Glutamatergic neuron (in vitro differentiated cells): ENCODE data around the gene KIDINS220. TPM values are rescaled to one million over a fixed set of nuclear protein-coding genes. Genes with fewer than 3 reads are reported as not detected.

Source experiments
- DNase-seq: peaks from one replicate; pipeline ENCODE4 v3.0.0; 2022
- H3K27ac Mint-ChIP-seq: one replicate; pipeline ENCODE4 v1.8.0; 2020; ENCODE audit warnings: mild to moderate bottlenecking, mixed read lengths, inconsistent platforms; ENCODE audit not compliant: unreplicated experiment
- H3K27me3 Mint-ChIP-seq: one replicate; pipeline ENCODE4 v1.8.0; 2020; ENCODE audit warnings: mild to moderate bottlenecking, moderate library complexity, mixed read lengths, inconsistent platforms; ENCODE audit not compliant: unreplicated experiment
- H3K36me3 Mint-ChIP-seq: one replicate; pipeline ENCODE4 v1.8.0; 2020; ENCODE audit warnings: mild to moderate bottlenecking, mixed read lengths, inconsistent platforms; ENCODE audit not compliant: unreplicated experiment
- H3K4me1 Mint-ChIP-seq: one replicate; pipeline ENCODE4 v1.8.0; 2020; ENCODE audit warnings: mild to moderate bottlenecking, low read depth, mixed read lengths, inconsistent platforms; ENCODE audit not compliant: unreplicated experiment
- H3K4me3 Mint-ChIP-seq: one replicate; pipeline ENCODE4 v1.8.0; 2020; ENCODE audit warnings: mild to moderate bottlenecking, mixed read lengths, inconsistent platforms; ENCODE audit not compliant: unreplicated experiment
- H3K9me3 Mint-ChIP-seq: one replicate; pipeline ENCODE4 v1.8.0; 2020; ENCODE audit warnings: mild to moderate bottlenecking, moderate library complexity, mixed read lengths, inconsistent platforms; ENCODE audit not compliant: unreplicated experiment
- total RNA-seq: library from RNA; stranded (reverse); fragmentation: NEBNext Ultra II Directional; extraction: Animal tissue kit (Norgen Biotek cat#: 25700); gene quantifications from one replicate; pipeline ENCODE4 v1.2.1, GENCODE V29; 2021; ENCODE audit not compliant: unreplicated experiment
- TF ChIP-seq, protein P1 (sequence below): fragments of 200-600 bp; sonication (generic); IDR thresholded peaks from one replicate; pipeline ENCODE4 v1.5.0; 2021; ENCODE audit not compliant: partially characterized antibody, unreplicated experiment

KIDINS220 gene
- total RNA-seq, 1 donor from 2014 or later: 188 TPM

DNA sequence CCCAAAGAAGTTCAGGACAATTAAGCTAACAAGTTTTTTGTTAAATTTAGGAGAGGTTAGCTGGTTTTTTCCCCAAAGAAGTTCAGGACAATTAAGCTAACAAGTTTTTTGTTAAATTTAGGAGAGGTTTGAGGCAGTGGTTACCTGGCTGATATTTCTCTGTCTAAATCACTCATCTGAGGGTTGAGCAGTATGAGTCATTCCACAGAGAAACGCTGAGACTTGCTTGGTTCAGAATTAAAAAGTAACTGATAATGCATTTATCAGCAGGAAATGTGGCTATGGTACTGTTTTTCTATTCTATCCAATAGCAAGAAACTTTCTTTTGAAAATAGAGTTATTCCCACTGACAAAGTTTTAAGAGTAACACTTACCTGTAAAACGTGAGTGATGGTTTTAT, 22.8 kb upstream of the KIDINS220 start:
- TF ChIP-seq, protein P1, sequence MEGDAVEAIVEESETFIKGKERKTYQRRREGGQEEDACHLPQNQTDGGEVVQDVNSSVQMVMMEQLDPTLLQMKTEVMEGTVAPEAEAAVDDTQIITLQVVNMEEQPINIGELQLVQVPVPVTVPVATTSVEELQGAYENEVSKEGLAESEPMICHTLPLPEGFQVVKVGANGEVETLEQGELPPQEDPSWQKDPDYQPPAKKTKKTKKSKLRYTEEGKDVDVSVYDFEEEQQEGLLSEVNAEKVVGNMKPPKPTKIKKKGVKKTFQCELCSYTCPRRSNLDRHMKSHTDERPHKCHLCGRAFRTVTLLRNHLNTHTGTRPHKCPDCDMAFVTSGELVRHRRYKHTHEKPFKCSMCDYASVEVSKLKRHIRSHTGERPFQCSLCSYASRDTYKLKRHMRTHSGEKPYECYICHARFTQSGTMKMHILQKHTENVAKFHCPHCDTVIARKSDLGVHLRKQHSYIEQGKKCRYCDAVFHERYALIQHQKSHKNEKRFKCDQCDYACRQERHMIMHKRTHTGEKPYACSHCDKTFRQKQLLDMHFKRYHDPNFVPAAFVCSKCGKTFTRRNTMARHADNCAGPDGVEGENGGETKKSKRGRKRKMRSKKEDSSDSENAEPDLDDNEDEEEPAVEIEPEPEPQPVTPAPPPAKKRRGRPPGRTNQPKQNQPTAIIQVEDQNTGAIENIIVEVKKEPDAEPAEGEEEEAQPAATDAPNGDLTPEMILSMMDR: no peak

DNA sequence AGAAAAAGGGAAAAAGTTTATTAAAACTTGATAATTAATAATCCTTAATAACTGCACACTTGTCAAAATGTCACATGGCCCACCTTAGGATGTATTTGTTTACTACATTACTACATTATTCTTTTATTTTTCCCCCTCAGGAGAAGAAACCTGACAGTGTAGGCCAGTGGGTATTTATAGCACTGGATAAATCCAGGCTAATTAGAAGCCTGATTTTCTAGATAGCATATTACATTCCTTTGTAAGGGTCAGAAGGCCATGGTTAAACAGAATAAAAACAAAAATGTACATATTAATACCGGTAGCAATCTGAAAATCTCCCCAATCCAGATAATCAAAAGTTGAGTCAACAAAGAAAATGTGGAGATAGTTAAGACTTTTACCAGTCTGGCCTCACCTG, 21.5 kb upstream of the KIDINS220 start:
- H3K4me1 Mint-ChIP-seq: no peaks in the 10 kb centered on the region

More for the DNA sequence above, 22.8 kb upstream of the KIDINS220 start:
- no peak for DNase-seq
- Mint-ChIP-seq H3K27ac (no peak overlapping the region), H3K36me3 (peaks cover 3% of the 10 kb centered on the region), H3K4me1 (no peaks in the 10 kb centered on the region), H3K4me3 (no peak overlapping the region), H3K27me3 (no peaks in the 10 kb centered on the region), H3K9me3 (peaks cover 2% of the 10 kb centered on the region)

DNA sequence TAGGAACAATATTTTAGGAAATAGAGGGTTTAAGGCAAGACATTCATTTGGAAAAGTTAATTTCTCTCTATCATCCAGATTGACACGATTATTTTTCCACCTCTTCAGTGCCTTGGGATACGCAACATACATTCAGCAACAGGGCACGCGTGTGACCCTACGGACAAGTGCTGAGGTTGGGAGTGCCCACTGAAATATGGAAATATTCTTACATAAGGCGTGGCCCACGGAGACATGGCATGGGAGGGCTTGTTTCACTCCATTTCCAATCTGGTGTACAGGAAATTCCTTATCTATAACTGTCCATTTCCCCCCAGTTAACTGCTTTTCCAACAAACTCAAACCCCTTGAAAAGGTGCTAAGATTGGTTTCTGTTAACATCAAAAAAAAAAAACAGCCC, 20.9 kb upstream of the KIDINS220 start:
- TF ChIP-seq, protein P1: no peak
- H3K4me3 Mint-ChIP-seq: no peak overlapping the region
- H3K9me3 Mint-ChIP-seq: no peaks in the 10 kb centered on the region
- peaks cover 3% of the 10 kb centered on the region for H3K36me3 Mint-ChIP-seq
- H3K4me1 Mint-ChIP-seq: no peaks in the 10 kb centered on the region
- H3K27me3 Mint-ChIP-seq: no peaks in the 10 kb centered on the region
- no peak for DNase-seq
- no peak overlapping the region for H3K27ac Mint-ChIP-seq

More for the DNA sequence above, 21.5 kb upstream of the KIDINS220 start:
- Mint-ChIP-seq H3K9me3 (peaks cover 2% of the 10 kb centered on the region), H3K4me3 (no peak overlapping the region), H3K27me3 (no peaks in the 10 kb centered on the region), H3K27ac (no peak overlapping the region), H3K36me3 (peaks cover 3% of the 10 kb centered on the region)
- no peak for DNase-seq
- TF ChIP-seq, protein P1: no peak

DNA sequence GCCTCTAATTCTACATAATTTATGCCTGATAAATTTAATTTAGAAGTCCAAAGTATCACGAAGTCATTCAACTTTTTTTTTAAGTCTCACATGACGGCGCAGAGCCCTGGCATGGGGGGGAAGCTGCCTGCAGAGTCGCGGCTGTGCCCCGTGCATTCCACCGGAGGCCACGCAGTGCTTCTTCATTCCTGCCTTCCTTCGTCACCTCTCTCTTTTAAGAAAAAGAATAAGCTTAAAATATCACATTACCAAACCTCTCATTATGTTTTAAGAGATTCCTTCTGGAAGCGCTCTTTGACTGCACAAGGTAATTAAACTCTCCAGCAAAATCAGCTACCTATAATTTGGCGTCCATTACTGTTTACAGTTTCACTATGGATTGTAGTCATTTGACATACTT, 20.3 kb upstream of the KIDINS220 start:
- TF ChIP-seq, protein P1: no peak
- Mint-ChIP-seq H3K4me3 (no peak overlapping the region), H3K4me1 (no peaks in the 10 kb centered on the region), H3K27ac (no peak overlapping the region), H3K27me3 (no peaks in the 10 kb centered on the region), H3K36me3 (peaks cover 3% of the 10 kb centered on the region), H3K9me3 (no peaks in the 10 kb centered on the region)
- DNase-seq: no peak

DNA sequence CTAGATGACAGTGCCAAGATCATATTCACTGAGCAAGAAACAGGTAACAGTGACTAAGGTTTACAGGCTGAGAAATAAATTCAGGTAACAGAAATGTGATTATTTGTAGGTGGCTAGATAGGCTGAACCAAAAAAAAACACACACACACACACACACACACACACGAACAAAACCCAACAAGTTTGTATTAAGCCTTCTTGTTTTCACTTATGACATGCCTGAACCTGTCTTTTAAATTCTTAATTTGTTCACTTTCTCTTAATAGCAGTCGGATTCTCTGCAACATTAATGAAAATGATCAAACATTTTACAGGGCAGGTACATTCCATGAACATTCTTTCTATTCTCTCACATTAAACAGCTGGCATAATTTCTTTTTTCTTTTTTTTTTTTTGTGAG, 18.8 kb upstream of the KIDINS220 start:
- Mint-ChIP-seq H3K4me3 (no peak overlapping the region), H3K27me3 (no peaks in the 10 kb centered on the region), H3K4me1 (peaks cover 10% of the 10 kb centered on the region), H3K27ac (no peak overlapping the region), H3K9me3 (no peaks in the 10 kb centered on the region), H3K36me3 (no peaks in the 10 kb centered on the region)
- DNase-seq: no peak
- TF ChIP-seq, protein P1: no peak
